RPMI7951 (cell line): ENCODE results near the gene GARRE1. TPM values are rescaled to one million over a fixed set of nuclear protein-coding genes. Genes with fewer than 3 reads are reported as not detected.
"Not testable (repeated sequence)": the region's sequence is repeated elsewhere in the genome, so short reads cannot be mapped to it uniquely, and the experiment has no call there.

ENCODE experiments used
- DNase-seq: peaks from one replicate; pipeline ENCODE4 v3.0.0-alpha.2; 2012; ENCODE audit warnings: low read depth
- total RNA-seq: library from RNA; depleted of rRNA; stranded (reverse); fragments of >200 nt; shearing (Covaris generic); gene quantifications from 2 replicates; pipeline ENCODE4 v1.2.3, GENCODE V29; 2014

Gene GARRE1
- total RNA-seq, 1 experiment from 2014 or later: 5.9 TPM

DNA sequence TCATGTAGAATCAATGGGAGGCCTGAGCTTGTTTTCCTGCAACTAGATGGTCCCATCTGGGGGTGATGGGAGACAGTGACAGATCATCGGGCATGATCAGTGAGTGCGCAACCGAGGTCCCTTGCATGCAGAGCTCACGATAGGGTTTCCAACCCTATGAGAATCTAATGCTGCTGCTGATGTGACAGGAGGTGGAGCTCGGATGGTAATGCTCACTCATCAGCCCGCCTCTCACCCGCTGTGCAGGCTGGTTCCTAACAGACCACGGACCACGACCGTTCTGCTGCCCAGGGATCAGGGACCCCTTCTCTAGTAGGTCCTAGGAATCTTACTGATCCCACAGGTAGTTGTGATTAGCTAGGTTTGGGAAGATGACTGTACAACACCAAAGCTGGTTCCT lies 23.5 kb upstream of the GARRE1 start:
- DNase-seq: no peak

DNA sequence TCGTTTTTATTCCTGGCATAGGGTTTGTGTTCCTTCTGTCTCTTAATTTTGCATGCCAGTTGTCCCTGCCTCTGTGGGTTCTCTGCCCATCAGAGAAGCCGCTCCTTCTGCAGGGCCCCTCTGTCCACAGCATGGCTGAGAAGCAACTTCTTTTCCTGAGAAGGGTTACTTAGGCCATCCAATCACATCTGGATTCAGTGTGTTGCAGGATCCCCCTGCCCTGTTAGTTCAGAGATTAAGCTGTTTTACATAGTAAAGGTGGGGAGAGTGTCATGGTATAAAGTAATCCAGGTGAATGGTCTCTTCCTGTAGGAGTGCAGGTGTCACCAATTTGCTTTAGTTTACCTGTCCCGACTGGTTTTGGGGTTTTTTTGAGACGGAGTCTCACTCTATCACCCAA lies 22.9 kb upstream of the GARRE1 start:
- no peak for DNase-seq

DNA sequence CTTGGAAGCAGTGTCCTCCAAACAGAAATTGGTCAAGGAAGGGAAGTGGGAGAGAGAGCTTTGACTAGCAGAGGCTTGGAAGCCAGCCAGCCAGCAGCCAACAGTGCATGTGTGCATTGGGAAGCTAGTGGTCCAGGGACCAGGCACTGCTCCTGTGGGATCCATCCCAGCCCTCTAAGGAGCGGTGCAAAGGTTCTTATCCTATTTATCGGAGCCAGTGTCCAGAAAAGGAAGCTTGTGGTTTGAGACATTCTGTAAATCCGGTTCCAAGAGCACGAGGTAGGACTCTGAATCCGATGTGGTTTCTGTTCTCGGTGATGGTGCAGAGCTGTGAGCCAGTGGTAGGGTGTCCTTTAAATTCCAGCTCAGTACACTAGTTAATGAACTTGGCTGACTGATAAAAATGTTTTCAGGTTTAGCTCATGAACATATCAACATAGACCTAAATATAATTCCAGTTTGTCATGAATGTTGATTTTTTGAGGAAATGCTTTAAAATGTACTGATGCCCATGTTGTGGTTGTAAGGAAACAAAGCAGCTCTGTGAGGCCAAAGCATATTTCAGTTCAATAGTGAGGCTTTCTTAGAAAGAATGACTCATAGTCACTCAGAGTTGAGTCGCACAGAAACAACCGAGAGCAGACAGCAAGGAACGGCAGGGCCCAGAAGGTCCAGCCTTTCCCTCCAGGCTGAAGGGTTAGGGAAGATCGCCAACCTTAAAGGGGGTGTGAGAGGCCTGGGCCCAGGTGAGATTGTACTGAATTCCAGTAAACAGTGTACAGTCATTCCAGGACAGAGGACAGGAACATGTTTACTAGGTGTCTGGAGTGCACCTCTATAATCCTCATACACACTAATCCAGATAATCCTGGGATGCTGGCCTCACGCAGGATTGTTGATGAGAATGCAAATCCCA lies 21.5 kb upstream of the GARRE1 start:
- DNase-seq: peak; percentile 91

DNA sequence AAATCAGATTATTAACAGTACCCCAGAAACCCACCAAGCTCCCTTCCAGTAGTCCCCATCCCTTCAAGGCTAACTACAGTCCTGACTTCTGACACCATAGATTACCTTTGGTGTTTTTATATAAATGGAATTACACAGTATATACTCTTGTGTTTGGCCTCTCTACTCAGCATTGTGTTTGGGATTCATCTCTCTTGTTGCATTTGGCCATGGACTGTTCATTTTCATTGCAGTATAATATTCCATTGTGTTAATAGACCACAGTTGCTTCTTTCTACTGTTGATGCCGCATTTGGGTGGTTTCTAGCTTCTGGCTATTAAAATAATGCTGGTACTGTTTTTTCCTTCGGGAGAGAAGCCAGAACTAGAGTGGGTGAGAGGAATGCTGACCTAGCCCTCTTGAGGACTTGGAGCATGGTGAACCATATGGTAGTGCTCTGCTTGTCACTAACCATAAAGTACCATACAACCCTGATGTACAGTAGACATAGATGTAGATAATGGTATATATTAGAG lies 18.9 kb upstream of the GARRE1 start:
- no peak for DNase-seq

DNA sequence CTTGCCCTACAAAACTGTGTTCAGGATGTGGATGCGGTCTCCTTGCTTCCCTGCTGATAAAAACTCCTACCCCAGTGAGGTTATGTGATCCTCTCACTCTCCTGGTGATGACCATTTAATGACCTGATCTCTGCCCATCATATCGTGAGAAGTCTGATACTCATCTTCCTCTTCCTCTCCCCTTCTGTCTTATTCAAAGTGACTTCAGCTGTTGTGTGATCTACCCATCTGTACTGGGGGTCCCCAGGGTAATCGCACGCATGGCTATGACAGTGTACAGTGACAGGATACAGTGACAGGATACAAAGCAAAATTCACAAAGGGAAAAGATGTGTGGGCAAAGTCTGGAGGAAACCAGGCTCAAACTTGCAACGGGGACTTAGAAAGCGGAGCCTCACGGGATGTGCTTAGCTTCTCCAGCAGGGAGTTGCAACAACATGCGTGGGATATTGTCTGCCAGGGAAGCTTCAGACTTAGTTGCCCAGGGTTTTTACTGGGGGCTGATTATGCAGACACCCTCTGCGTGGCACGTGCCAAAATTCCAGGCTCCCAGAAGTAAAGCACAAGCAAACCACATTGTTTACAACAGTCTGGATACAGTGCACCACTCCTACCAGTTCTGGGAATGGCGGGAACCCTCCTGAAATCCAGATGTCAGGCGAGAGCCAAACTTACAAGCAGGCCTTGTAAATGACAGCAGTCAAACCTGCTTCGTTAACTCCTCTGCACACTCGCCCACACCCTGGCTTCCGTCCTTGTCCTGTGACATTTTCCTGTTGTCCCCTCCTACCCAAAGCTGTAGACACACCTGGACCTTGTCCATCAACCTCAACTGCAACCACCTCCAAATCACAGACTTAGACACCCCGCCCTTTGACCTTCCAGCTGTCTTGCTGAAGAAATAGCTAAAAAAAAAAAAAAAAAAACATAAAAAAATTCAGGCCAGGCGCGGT lies 18.0 kb upstream of the GARRE1 start:
- DNase-seq: peak; percentile 32

DNA sequence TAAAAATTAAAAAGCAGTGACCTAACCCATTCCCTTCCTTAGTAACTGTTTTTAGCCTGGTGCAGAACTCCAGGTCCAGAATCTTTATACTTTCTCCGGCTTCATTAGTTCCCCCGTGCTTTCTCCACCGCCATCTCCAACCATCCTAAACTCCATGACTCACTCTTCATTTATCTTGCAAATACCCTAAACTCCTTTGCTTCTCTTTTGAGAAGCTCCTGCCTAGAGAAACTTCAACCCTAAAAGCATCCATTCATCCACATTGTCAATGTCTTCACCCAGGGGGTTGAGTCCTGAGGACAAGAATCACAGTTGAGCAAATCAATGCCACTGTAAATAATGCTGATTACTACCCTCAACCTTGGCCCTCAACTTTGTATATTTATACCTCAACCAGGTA lies 17.1 kb upstream of the GARRE1 start:
- DNase-seq: no peak

DNA sequence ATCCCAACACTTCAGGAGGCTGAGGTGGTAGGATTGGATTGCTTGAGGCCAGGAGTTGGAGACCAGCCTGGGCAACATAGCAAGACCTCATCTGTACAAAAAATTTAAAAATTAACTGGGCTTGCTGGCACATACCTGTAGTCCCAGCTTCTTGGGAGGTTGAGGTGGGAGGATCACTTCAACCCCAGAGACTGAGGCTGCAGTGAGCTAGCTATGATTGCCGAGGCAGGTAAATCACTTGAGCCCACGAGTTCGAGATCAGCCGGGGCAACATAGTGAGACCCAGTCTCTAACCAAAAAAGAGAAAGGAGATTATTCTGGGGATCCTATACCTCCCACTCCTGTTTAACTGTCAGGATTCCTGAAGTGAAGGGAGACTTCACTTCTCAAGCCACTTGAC lies 16.4 kb upstream of the GARRE1 start:
- DNase-seq: no peak

DNA sequence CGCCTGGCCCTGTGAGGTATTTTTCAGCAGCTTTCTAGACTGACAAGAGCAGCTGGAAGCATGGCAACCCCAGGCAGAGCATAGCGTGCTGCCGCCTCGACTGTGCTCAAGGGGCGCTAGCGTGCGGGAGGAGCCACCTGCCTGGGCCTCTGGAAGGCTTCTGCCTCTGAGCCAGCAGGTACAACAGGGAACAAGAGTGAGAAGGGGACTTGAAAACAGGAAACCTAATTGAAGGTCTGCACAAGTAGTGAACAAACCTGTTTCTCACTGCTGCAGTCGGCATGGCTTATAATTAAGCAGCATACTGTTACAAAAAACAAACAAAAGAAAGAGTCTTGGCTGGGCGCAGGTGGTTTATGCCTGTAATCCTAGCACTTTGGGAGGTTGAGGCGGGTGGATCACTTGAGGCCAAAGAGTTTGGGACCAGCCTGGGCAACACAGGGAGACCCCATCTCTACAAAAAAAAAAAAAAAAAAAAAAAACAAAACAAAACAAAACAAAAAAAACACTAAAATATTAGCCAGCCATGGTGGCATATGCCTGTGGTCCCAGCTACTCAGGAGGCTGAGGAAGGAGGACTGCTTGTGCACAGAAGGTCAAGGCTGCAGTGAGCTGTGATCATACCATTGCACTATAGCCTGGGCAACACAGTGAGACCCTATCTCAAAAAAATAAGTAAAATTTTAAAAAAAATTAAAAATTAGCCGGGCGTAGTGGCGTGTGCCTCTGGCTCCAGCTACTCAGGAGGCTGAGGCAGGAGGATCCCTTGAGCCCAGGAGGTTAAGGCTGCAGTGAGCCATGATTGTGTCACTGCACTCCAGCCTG lies 12.6 kb upstream of the GARRE1 start:
- no peak for DNase-seq

DNA sequence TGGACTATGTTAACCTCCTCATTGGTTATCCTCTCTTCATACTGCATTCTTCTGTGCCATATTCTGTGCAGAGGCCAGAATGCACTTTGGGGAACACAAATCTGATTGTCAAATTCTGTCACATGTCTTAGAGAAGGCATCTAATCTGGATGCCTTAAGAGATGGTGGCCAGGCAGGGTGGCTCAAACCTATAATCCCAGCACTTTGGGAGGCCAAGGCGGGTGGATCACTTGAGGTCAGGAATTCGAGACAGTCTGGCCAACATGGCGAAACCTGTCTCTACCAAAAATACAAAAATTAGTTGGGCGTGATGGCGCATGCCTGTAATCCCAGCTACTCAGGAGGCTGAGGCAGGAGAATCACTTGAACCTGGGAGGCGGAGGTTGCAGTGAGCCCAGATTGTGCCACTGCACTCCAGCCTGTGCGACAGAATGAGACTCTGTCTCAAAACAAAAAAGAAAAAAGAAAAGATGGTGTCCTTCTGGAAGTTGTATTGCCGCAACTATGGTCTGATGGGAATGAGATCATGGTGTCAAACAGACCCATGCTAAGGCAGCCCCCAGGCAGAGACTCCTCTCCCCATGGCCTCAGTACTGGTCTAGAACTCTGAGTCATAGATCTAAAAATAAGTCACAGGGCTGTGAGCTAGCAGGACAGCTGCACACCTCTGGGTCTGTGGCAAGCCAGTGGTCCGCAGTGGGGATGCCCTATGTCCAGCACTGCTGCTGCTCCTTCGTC lies 11.0 kb upstream of the GARRE1 start:
- peak; percentile 95 for DNase-seq

DNA sequence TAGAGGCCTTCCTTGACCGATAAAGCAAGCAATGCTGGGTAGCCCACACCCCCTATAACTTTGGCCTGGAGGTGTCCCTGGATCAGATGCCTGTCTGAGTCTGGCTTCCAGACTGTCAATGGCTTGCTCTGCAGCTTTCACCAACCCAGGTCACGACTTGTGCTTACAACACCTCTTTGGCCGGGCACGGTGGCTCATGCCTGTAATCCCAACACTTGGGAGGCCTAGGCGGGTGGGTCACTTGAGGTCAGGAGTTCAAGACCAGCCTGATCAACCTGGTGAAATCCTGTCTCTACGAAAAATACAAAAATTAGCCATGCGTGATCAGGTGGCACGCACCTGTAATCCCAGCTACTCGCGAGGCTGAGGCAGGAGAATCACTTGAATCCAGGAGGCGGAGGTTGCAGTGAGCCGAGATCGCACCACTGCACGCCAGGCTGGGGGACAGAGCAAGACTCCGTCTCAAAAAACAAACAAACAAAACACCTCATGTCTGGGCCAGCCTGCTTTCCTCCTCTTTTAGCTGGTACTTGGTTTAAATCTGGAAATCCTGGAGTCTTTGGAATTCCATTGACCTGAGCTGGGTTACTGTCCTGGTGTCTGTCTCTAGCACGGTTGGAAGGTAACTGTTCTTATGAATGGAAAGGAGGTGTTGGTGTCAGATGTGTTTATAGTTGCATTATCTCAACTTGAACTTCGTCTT lies 10.3 kb upstream of the GARRE1 start:
- DNase-seq: no peak

DNA sequence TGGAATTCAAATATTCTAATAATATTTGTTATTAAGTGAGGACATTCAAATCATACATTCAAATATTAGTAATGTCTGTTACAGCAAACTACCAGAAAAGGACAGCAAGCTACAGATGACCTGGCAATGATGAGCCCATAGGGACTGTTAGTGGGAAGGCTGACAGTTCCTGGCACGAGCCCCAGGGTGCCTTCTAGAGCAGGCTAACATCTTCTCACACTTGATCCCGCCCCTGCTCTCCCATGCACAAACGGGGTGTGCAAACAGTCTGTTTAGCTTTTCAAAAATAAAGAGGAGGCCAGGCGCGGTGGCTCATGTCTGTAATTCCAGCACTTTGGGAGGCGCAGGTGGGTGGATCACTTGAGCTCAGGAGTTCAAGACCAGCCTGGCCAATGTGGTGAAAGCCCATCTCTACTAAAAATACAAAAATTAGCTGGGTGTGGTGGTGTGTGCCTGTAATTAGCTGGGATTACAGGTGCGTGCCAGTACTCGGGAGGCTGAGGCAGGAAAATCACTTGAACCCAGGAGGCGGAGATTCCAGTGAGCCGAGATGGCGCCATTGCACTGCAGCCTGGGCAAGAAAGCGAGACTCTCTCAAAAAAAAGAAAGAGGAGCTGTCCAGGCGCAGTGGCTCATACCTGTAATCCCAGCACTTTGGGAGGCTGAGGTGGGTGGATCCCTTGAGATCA lies 9.6 kb upstream of the GARRE1 start:
- DNase-seq: peak; percentile 27

DNA sequence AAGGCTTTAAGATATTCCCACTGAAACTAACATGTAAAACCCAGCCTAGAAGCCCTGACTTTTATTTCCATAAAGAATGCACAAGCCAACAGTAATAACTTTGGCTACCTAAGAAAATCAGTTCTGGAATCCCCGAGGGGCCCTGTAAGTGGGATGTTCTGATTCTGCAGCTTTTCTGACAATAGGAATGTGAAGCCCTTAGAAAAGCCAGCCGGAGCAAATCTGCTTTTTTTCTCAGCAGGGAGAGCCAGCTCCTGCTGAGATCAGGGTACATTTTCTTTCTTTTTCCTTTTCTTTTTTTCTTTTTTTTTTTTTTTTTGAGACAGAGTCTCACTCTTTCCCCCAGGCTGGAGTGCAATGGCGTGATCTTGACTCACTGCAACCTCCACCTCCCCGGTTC lies 8.0 kb upstream of the GARRE1 start:
- no peak for DNase-seq

DNA sequence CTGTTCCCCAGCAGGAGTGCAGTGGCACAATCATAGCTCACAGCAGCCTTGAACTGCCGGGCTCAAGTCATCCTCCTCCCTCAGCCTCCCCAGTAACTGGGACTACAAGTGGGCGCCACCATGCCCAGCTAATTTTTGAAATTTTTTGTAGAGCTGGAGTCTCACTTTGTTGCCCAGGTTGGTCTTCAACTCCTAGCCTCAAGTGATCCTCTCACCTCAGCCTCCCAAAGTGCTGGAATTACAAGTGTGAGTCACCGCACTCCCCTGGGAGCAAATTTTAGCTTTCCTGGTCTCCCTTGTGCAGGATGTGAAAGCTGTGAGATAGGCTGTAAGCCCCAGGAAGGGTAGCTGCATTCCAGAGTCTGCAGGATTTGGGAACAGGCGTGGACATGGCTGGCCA lies 5.4 kb upstream of the GARRE1 start:
- no peak for DNase-seq

DNA sequence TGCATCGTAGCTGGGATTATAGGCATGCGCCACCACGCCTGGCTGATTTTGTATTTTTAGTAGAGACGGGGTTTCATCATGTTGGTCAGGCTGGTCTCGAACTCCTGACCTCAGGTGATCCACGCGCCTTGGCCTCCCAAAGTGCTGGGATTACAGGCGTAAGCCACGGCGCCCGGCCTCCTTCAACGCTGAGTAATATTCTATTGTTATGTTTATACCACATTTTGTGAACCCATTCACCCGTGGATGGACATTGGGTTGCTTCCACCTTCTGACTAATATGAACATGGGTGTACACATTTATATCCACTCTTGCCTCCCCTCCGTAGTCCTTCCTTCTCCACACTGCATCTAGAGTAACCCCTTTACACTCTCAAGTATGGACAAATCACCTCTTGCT lies 1.2 kb upstream of the GARRE1 start:
- DNase-seq: not testable (repeated sequence)

DNA sequence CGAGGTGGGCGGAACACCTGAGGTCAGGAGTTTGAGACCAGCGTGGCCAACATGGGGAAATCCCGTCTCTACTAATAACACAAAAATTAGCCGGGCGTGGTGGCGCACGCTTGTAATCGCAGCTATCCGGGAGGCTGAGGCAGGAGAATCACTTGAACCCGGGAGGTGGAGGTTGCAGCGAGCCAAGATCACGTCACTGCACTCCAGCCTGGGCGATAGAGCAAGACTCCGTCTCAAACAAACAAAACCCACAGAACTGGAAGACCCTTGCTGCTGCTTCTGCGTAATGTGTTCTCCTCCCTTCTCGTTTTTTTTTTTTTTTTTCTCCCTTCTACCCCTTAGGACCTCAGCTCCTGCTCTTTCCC lies 691 bp upstream of the GARRE1 start:
- not testable (repeated sequence) for DNase-seq

DNA sequence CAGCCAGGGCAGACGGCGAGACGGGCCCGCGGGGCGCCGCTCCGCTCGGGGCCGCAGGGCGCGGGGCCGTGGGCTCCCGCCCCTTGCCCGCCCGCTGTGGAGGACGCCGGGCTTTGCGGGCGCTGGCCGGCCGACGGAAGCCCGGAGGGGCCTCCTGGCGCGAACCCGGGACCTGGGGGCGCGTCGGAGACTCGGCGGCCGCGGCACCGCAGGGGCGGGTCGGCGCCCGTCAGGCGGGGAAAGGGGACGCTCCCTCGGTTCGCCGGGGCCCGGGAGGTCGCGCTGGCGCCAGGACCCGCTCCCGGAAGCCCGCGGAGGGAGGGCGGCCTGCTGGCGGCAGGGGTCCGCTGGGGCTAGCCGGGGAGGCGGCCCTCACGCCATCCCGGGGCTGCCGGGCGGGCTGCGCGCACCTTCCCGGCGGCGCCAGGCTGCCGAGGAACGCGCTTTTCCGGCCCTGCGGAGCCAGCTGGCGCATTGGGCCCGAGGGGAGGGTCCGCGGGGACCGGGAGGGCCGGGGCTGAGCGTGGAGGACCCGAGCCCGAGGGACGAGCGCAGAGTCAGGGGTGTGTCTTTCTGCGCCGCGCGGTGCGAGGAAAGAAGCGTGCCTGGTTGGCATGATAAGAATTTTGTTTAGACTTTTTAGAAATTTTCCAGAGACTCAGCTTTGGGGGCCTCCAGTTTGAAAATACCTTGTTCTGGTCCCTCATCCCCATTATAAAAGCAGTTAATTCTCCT lies 511 bp downstream of the GARRE1 start:
- DNase-seq: no peak

DNA sequence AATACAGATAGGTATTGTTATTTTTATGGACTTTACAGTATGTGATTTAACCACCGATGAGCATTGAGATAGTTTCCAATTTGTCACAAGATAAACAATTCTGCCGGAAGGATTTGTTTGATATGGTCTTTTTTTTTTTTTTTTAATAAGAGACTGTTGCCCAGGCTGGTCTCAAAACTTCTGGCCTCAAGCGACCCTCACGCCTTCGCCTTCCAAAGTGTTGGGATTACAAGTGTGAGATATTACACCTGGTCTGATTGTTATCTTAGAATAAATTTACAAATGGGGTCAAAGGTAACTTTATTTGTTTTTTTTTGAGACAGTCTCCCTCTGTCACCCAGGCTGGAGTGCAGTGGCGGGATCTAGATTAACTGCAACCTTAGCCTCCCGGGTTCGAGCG lies 1.2 kb downstream of the GARRE1 start:
- no peak for DNase-seq

DNA sequence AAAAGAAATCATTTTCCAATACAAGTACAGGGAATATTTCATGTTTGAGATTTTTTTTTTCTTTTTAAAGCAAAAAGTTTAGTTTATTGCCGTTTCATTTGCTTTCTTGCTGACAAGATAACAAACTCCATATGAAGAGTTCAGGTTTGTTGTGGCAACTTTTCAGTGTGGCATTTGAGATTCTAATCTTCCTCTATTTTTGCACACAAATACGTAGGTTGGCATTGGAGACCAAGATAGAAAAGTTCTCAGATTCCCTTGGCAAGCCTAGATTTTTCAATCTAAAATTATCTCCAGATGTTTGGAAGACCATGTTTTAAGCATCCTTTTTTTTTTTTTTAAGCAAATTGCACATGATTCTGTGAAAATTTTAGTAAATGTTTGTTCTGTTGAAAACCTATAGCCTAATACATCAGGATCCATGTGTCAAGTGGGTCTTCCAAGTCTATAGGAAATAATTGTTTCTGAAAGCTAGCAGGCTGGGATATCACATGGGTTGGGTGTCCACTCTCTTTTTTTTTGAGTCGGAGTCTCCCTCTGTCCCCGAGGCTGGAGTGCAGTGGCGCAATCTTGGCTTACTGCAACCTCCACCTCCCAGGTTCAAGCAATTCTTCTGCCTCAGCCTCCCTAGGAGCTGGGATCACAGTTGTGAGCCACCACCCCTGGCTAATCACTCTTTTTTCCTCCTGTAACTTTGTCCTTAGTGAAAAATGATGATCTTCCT lies 2.6 kb downstream of the GARRE1 start:
- DNase-seq: peak; percentile 41
